SK-N-SH treated with all-trans-retinoic acid at 6 μM for 48 hours (cell line): Measurements from ENCODE around the gene DENND6A.

Source experiments
- ATAC-seq: fragments of 200-7000 bp; cut with Tn5 transposase; 3 replicates; pipeline ENCODE4 v1.9.1; 2020; ENCODE audit warnings: mild to moderate bottlenecking, moderate library complexity
- ARNTL ChIP-seq: fragments of 450-650 bp; formaldehyde crosslinking; IDR thresholded peaks from 2 replicates; pipeline ENCODE4 v1.5.0; 2020; ENCODE audit warnings: low read depth, mild to moderate bottlenecking, moderate library complexity, borderline replicate concordance
- CREB5 ChIP-seq: fragments of 250-450 bp; sonication (Bioruptor Pico); IDR thresholded peaks from 2 replicates; pipeline ENCODE4 v1.5.1; 2020; ENCODE audit warnings: low read depth, mild to moderate bottlenecking, moderate library complexity
- CSRNP3 ChIP-seq: fragments of 250-450 bp; sonication (Bioruptor Pico); IDR thresholded peaks from 2 replicates; pipeline ENCODE4 v1.5.1; 2021; ENCODE audit warnings: mild to moderate bottlenecking, moderate library complexity
- ESRRG ChIP-seq: fragments of 250-450 bp; sonication (Bioruptor Pico); IDR thresholded peaks from 2 replicates; pipeline ENCODE4 v1.6.1; 2021; ENCODE audit warnings: mild to moderate bottlenecking
- GLIS3 ChIP-seq: fragments of 250-450 bp; sonication (Bioruptor Pico); IDR thresholded peaks from 2 replicates; pipeline ENCODE4 v1.5.0; 2020; ENCODE audit warnings: mild to moderate bottlenecking, moderate library complexity
- OSR1 ChIP-seq: fragments of 250-450 bp; sonication (Bioruptor Pico); IDR thresholded peaks from 2 replicates; pipeline ENCODE4 v1.8.0; 2022; ENCODE audit warnings: moderate library complexity, mild to moderate bottlenecking, inconsistent platforms
- PATZ1 ChIP-seq: fragments of 250-450 bp; sonication (Bioruptor Pico); IDR thresholded peaks from 2 replicates; pipeline ENCODE4 v1.8.0; 2020; ENCODE audit warnings: mild to moderate bottlenecking, moderate library complexity, borderline replicate concordance
- POU6F1 ChIP-seq: fragments of 250-450 bp; sonication (Bioruptor Pico); IDR thresholded peaks from 2 replicates; pipeline ENCODE4 v1.8.0; 2021; ENCODE audit warnings: low read depth, mild to moderate bottlenecking, moderate library complexity, borderline replicate concordance
- SNAI2 ChIP-seq: fragments of 250-450 bp; sonication (Bioruptor Pico); IDR thresholded peaks from 2 replicates; pipeline ENCODE4 v1.5.0; 2020; ENCODE audit warnings: mild to moderate bottlenecking, moderate library complexity
- TOX ChIP-seq: fragments of 250-450 bp; sonication (Bioruptor Pico); IDR thresholded peaks from 2 replicates; pipeline ENCODE4 v1.8.0; 2021; ENCODE audit warnings: mild to moderate bottlenecking, moderate library complexity, borderline replicate concordance
- TSHZ2 ChIP-seq: fragments of 250-450 bp; sonication (Bioruptor Pico); IDR thresholded peaks from 2 replicates; pipeline ENCODE4 v1.5.0; 2020; ENCODE audit warnings: mild to moderate bottlenecking, moderate library complexity
- ZFP3 ChIP-seq: fragments of 250-450 bp; sonication (Bioruptor Pico); IDR thresholded peaks from 2 replicates; pipeline ENCODE4 v1.5.0; 2020; ENCODE audit warnings: mild to moderate bottlenecking, moderate library complexity
- ZNF565 ChIP-seq: fragments of 450-650 bp; formaldehyde crosslinking; conservative IDR thresholded peaks from 2 replicates; pipeline ENCODE4 v1.5.0; 2020; ENCODE audit warnings: low read depth, mild to moderate bottlenecking, moderate library complexity
- ZNF70 ChIP-seq: fragments of 450-650 bp; formaldehyde crosslinking; IDR thresholded peaks from 2 replicates; pipeline ENCODE4 v1.5.0; 2020; ENCODE audit warnings: mild to moderate bottlenecking, moderate library complexity
- ZNF8 ChIP-seq: fragments of 450-650 bp; formaldehyde crosslinking; IDR thresholded peaks from 2 replicates; pipeline ENCODE4 v1.5.0; 2020; ENCODE audit warnings: mild to moderate bottlenecking, moderate library complexity

DENND6A gene

GRCh38 chr3:57597127-57597923 lies 95.6 kb downstream of the DENND6A start, which contains the start of gene ARF4 (continued):
- TF ChIP-seq CSRNP3 (no peak), GLIS3 (CRISPR knock-in tag) (0 out of 2 replicates have a peak, but pooled peaks have one; percentile 36)

- TF ChIP-seq CREB5 (CRISPR knock-in tag) (peak; percentile 50; the same call in 1 of the 2 replicates), ZNF565 (no peak)
- peak; percentile 69 for ATAC-seq
Measured at GRCh38 chr3:57596495-57597126, 96.3 kb downstream of the DENND6A start.

GRCh38 chr3:57594576-57594975 lies 98.3 kb downstream of the DENND6A start:
- TF ChIP-seq OSR1 (CRISPR knock-in tag) (no peak), TSHZ2 (CRISPR knock-in tag) (no peak), SNAI2 (CRISPR knock-in tag) (no peak), CREB5 (CRISPR knock-in tag) (no peak), ZNF70 (CRISPR knock-in tag) (no peak), ZNF8 (no peak), GLIS3 (CRISPR knock-in tag) (no peak), ZFP3 (CRISPR knock-in tag) (no peak), ESRRG (CRISPR knock-in tag) (no peak), TOX (CRISPR knock-in tag) (no peak), POU6F1 (CRISPR knock-in tag) (no peak), PATZ1 (CRISPR knock-in tag) (no peak), ARNTL (CRISPR knock-in tag) (no peak)
- ATAC-seq, result no peak

GRCh38 chr3:57594144-57594543 lies 98.7 kb downstream of the DENND6A start:
- no peak for ATAC-seq
- TF ChIP-seq CSRNP3, result no peak
- TF ChIP-seq, all 23 proteins: peak for 0
